PFSK-1 (cell line): ENCODE measurements around the gene KIF3B.

Experiments used
- FOXP2 ChIP-seq: optimal IDR thresholded peaks from 2 replicates; pipeline ENCODE3; 2011; ENCODE audit warnings: borderline replicate concordance, control low read depth, inconsistent platforms; ENCODE audit not compliant: insufficient read depth; ENCODE audit errors: extremely low read length, extremely low read depth
- POLR2AphosphoS5 ChIP-seq: IDR thresholded peaks from 2 replicates; pipeline ENCODE4 v1.6.1; 2012; ENCODE audit warnings: low read depth, mild to moderate bottlenecking, control low read depth, low read length, moderate library complexity
- SIN3A ChIP-seq: IDR thresholded peaks from 2 replicates; pipeline ENCODE4 v1.6.1; 2012; ENCODE audit warnings: mild to moderate bottlenecking, low read length, moderate library complexity, borderline replicate concordance; ENCODE audit not compliant: insufficient read depth
- TAF1 ChIP-seq: IDR thresholded peaks from 2 replicates; pipeline ENCODE4 v1.6.1; 2012; ENCODE audit warnings: low read length, control low read depth, borderline replicate concordance; ENCODE audit not compliant: insufficient read depth
- TF ChIP-seq, protein P1 (sequence below), 2 experiments: IDR thresholded peaks; 2 replicates each; pipeline versions ENCODE4 v1.6.1 to v1.8.0; 2011 to 2012; ENCODE audit warnings: low read depth in 2 of 2, low read length in 2 of 2, control low read depth in 1 of 2, inconsistent platforms in 1 of 2, mild to moderate bottlenecking in 1 of 2, moderate library complexity in 1 of 2; ENCODE audit not compliant: insufficient read depth in 1 of 2

DNA sequence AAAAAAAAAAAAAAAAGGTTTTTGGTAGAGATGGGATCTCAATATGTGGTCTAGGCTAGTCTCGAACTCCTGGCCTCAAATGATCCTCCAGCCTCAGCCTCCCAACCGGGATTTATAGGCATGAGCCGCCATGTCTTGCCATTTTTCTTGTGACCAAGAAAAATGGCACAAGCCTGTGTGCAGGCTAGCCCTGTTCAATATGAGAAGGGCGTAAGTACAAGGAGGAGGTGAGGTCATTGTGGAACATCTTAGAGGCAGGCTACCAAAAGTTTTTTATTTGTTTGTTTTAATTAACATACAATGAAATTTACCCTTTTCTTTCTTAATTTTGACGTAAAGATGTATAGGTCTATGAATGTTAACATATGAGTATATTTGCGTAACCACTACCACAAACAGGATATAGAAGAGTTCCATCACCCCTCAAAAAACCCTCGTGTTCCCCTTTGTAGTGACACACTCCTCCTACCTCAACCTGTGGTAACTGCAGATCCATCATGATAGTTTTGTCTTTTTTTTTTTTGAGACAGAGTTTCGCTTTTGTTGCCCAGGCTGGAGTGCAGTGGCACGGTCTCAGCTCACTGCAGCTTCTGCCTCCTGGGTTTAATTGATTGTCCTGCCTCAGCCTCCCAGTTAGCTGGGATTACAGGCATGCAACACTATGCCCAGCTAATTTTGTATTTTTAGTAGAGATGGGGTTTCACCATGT, 28.3 kb upstream of the KIF3B start:
- no peak for TF ChIP-seq TAF1
- TF ChIP-seq POLR2AphosphoS5: no peak
- TF ChIP-seq, protein P1, sequence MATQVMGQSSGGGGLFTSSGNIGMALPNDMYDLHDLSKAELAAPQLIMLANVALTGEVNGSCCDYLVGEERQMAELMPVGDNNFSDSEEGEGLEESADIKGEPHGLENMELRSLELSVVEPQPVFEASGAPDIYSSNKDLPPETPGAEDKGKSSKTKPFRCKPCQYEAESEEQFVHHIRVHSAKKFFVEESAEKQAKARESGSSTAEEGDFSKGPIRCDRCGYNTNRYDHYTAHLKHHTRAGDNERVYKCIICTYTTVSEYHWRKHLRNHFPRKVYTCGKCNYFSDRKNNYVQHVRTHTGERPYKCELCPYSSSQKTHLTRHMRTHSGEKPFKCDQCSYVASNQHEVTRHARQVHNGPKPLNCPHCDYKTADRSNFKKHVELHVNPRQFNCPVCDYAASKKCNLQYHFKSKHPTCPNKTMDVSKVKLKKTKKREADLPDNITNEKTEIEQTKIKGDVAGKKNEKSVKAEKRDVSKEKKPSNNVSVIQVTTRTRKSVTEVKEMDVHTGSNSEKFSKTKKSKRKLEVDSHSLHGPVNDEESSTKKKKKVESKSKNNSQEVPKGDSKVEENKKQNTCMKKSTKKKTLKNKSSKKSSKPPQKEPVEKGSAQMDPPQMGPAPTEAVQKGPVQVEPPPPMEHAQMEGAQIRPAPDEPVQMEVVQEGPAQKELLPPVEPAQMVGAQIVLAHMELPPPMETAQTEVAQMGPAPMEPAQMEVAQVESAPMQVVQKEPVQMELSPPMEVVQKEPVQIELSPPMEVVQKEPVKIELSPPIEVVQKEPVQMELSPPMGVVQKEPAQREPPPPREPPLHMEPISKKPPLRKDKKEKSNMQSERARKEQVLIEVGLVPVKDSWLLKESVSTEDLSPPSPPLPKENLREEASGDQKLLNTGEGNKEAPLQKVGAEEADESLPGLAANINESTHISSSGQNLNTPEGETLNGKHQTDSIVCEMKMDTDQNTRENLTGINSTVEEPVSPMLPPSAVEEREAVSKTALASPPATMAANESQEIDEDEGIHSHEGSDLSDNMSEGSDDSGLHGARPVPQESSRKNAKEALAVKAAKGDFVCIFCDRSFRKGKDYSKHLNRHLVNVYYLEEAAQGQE (IDR thresholded peaks at IDR 0.05; ENCODE audit: insufficient read depth in 1 of 2, low read depth in 2 of 2, low read length in 2 of 2): no peak
- TF ChIP-seq SIN3A: no peak
- no peak for TF ChIP-seq FOXP2
